COLO668 (cell line): ENCODE data around the gene LRG1.

Experiments
- DNase-seq: peaks from one replicate; lab custom pipeline; 2025; ENCODE audit not compliant: unreplicated experiment; lab: John Stamatoyannopoulos, UW

Gene LRG1

DNA sequence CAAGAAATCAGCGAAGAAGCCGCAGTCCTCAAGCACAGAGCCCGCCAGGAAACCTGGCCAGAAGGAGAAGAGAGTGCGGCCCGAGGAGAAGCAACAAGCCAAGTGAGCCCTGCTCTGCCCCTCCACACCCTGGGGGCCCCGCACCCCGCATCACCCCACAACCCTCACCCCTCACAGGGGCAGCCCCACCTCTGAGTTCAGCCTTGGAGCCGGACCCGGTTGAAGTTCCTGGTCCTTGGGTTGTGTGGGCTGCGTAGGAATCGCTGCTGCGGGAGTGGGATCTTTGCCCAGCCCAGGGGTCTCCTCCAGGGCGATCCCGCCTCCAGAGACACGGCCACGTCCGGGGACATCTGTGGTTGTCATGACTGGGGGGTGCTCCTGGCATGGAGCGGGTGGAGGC, 43.5 kb downstream of the LRG1 start:
- DNase-seq = no peak

DNA sequence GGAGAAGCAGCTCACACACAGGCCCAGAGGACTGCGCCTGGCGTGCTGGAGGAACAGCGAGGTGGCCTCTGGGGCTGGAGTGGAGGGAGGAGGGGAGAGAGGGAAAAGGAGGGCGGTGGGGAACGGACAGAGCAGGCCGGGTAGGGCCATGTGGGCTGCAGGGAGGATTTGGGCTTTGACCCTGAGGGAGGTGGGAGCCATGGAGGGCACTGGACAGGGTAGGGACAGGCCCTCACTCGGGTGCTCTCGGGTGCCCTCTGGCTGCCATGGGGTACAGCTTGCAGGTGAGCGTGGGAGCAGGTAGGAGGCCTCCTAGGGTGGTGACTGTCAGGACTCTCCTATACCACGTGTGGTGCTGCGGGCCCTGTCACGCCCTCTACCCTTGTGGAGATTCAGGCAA, 44.4 kb downstream of the LRG1 start:
- peak; percentile 16 for DNase-seq

DNA sequence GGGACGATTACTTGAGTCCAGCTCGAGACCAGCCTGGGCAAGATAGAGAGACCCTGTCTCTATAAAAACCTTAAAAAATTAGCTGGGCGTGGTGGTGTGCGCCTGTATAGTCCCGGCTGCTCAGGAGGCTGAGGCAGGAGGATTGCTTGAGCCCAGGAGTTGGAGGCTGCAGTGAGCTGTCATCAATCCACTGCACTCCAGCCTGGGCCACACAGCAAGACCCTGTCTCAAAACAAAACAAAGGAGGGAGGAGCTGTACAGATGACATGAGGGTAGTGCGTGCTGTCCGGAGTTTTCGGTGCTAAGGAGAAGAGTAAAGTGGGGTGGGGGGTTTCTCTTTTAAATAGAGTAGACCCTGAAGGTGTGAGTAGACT, 45.2 kb downstream of the LRG1 start:
- DNase-seq = no peak

DNA sequence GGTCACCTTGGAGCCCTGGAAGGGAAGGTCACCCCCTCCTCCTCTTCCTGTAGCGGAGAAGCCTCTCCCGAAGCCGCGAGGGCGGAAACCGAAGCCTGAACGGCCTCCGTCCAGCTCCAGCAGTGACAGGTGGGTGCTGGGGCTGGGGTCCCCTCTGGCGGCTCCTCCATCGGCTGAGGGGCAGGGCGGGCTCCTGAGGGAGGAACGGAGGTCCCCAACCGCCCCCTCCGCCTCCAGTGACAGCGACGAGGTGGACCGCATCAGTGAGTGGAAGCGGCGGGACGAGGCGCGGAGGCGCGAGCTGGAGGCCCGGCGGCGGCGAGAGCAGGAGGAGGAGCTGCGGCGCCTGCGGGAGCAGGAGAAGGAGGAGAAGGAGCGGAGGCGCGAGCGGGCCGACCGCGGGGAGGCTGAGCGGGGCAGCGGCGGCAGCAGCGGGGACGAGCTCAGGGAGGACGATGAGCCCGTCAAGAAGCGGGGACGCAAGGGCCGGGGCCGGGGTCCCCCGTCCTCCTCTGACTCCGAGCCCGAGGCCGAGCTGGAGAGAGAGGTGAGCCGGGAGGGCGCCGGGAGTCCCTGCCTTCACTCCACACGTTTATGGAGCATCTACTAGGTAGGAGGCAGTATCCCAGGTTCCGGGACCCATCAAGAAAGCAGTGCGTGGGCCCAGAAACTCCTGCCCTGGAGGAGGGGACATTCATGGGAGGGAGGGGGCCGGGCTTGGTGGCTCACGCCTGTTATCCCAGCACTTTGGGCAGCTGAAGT, 45.7 kb downstream of the LRG1 start:
- DNase-seq = no peak

DNA sequence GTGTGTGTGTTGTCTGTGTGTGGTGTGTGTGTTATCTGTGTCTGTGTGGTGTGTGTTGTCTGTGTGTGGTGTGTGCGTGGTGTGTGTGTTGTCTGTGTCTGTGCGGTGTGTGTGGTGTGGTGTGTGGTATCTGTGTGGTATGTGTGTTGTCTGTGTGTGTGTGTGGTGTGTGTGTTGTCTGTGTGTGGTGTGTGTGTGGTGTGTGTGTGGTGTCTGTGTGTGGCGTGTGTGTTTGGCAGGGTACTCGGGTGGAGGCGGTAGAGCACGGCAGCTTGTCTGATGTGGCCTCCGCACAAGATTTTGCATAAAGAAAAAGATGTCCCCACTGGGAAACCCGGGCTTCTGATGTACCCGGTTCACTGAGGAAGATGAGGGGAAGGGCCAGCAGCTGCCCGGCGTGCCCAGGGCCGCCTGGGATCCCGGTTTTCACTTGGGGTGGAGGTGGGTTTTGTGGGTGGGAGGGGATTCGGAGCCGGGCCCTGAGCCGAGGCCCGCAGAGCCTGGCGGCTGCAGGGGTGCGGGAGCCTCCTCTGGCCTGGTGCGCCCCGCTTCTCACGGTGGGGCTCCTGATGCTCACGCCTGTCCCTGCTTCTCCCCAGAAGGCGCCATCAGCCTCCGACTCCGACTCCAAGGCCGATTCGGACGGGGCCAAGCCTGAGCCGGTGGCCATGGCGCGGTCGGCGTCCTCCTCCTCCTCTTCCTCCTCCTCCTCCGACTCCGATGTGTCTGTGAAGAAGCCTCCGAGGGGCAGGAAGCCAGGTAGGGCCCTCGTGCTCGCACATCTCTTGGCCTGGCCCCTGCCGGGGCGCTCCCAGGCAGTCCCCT, 46.5 kb downstream of the LRG1 start:
- DNase-seq = no peak

DNA sequence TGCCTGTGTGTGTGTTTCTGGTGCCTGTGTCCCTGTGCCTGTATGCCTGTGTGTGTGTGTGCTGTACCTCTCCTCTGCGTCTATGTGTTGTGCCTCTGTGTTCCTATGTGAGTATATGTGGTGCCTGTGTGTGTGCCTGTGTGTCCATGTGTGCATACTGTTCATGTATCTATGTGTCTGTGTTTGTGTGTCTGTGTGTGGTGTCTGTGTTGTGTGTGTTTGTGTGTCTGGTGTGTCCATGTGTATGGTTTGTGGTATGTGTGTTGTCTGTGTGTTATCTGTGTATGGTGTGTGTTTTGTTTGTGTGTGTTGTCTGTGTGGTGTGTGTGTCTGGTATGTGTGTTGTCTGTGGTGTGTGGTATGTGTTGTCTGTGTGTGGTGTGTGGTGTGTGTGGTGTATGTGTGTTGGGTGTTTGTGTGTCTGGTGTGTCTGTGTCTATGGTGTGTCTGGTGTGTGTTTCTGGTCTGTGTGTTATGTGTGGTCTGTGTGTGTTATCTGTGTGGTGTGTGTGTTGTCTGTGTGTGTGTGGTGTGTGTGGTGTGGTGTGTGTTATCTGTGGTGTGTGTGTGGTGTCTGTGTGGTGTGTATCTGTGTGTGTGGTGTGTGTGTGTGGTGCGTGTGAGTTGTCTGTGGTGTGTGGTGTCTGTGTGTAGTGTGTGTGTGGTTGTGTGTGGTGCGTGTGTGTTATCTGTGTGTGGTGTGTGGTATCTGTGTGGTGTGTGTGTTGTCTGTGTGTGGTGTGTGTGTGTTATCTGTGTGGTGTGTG, 47.3 kb downstream of the LRG1 start:
- DNase-seq = no peak

DNA sequence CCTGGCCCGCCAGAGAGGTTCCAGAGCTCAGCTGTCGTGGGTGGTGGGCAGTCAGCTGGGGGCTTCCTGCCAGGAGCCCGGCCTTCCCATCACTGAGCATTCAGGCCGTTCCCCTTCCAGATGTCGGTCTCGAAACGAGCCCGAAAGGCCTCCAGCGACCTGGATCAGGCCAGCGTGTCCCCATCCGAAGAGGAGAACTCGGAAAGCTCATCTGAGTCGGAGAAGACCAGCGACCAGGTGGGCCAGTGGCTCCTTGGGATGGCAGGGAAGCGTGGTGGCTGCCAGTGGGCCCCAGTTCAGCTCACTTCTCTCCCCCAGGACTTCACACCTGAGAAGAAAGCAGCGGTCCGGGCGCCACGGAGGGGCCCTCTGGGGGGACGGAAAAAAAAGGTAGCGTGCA, 48.4 kb downstream of the LRG1 start:
- DNase-seq = no peak

DNA sequence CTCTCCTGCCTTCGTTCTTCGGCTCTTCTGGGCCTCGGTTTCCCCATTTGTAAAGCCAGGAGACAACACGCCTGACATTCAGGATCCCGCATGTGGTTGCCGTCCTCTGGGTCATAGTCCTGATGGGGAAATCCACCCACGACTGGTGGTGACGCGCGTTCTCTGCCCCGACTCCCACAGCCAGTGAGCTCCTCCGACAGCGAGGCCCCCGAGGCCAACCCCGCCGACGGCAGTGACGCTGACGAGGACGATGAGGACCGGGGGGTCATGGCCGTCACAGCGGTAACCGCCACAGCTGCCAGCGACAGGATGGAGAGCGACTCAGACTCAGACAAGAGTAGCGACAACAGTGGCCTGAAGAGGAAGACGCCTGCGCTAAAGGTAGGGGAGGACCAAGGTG, 51.3 kb downstream of the LRG1 start:
- no peak for DNase-seq

DNA sequence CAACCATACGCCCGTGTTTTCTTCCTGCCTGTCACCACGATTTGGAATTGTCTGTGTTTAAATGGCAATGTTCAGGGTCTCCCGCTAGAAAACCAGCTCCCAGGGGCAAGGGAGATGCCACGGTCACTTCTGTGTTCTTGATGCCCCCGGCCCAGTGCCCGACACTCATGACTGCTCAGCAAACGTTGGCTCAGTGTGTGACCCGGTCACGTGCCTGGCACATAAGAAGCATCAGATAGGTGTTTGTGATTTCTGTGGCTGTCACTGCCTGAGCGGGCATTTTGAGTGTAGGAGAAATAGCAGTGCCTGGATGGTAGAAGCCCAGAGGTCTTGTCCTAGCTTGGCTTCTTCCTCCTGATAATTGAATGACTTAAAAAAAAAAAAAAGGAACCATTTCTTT, 52.3 kb downstream of the LRG1 start:
- DNase-seq = no peak
